Keratinocyte (primary cell): ENCODE measurements around the gene BBLN. TPM values are rescaled to one million over a fixed set of nuclear protein-coding genes. Genes with fewer than 3 reads are reported as not detected.

Experiments used
- DNase-seq: peaks from one replicate; pipeline ENCODE4 v3.0.0-alpha.2; 2011; ENCODE audit warnings: low read depth, missing footprints, low spot score
- FAIRE-seq: peaks from 2 replicates; lab custom pipeline; 2011; peaks lifted over from hg19 to GRCh38; lab: Jason Lieb, UNC
- H2AFZ ChIP-seq: 2 replicates; pipeline ENCODE4 v1.6.0; 2012; ENCODE audit warnings: low read length, control low read depth, inconsistent platforms; ENCODE audit not compliant: control insufficient read depth
- H3K27ac ChIP-seq: 2 replicates; pipeline ENCODE4 v1.5.1; 2011; ENCODE audit warnings: low read length; ENCODE audit not compliant: control insufficient read depth, insufficient read depth
- H3K27me3 ChIP-seq: 3 replicates; pipeline ENCODE4 v1.6.0; 2011; ENCODE audit warnings: low read length; ENCODE audit not compliant: control insufficient read depth, insufficient read depth; ENCODE audit errors: extremely low read depth
- H3K36me3 ChIP-seq, 2 experiments: 2 replicates in 1 of 2; 3 replicates in 1 of 2; pipeline ENCODE4 v1.5.1; 2011; ENCODE audit warnings: low read length in 2 of 2, mild to moderate bottlenecking in 1 of 2; ENCODE audit not compliant: control insufficient read depth in 2 of 2, insufficient read depth in 2 of 2; ENCODE audit errors: extremely low read depth in 1 of 2
- H3K4me1 ChIP-seq: 3 replicates; pipeline ENCODE4 v1.5.1; 2011; ENCODE audit warnings: low read length; ENCODE audit not compliant: control insufficient read depth, insufficient read depth; ENCODE audit errors: extremely low read depth
- H3K4me2 ChIP-seq: 3 replicates; pipeline ENCODE4 v1.6.0; 2011; ENCODE audit warnings: low read depth, low read length; ENCODE audit not compliant: control insufficient read depth, insufficient read depth; ENCODE audit errors: extremely low read depth
- H3K4me3 ChIP-seq, 3 experiments: fragments of 200-600 bp in 1 of 3; sonication (generic) in 1 of 3; 2 replicates in 2 of 3; 3 replicates in 1 of 3; pipeline ENCODE4 v1.5.1; 2011 to 2016; ENCODE audit warnings: low read length in 3 of 3, mild to moderate bottlenecking in 3 of 3, control low read depth in 2 of 3, inconsistent platforms in 1 of 3, low read depth in 1 of 3, mixed read lengths in 1 of 3, mixed run types in 1 of 3, moderate library complexity in 1 of 3; ENCODE audit not compliant: control insufficient read depth in 2 of 3, insufficient read depth in 2 of 3; ENCODE audit errors: extremely low read depth in 1 of 3
- H3K79me2 ChIP-seq: 2 replicates; pipeline ENCODE4 v1.6.0; 2012; ENCODE audit warnings: low read length; ENCODE audit not compliant: control insufficient read depth, insufficient read depth
- H3K9ac ChIP-seq: 3 replicates; pipeline ENCODE4 v1.6.0; 2011; ENCODE audit warnings: low read length; ENCODE audit not compliant: control insufficient read depth, insufficient read depth; ENCODE audit errors: extremely low read depth
- H3K9me1 ChIP-seq: 3 replicates; pipeline ENCODE4 v1.6.0; 2011; ENCODE audit warnings: low read length; ENCODE audit not compliant: control insufficient read depth, insufficient read depth; ENCODE audit errors: extremely low read depth
- H3K9me3 ChIP-seq: 2 replicates; pipeline ENCODE4 v1.5.1; 2012; ENCODE audit warnings: low read depth, low read length; ENCODE audit not compliant: control insufficient read depth
- H4K20me1 ChIP-seq: 3 replicates; pipeline ENCODE4 v1.6.0; 2011; ENCODE audit warnings: low read length; ENCODE audit not compliant: control insufficient read depth, insufficient read depth; ENCODE audit errors: extremely low read depth
- CTCF ChIP-seq, 3 experiments: IDR thresholded peaks in 1 of 3; conservative IDR thresholded peaks in 1 of 3; optimal IDR thresholded peaks in 1 of 3; 2 replicates in 2 of 3; 3 replicates in 1 of 3; pipeline versions ENCODE3 to v1.5.1; 2011; ENCODE audit warnings: low read length in 3 of 3, mild to moderate bottlenecking in 3 of 3, moderate library complexity in 2 of 3, control low read depth in 1 of 3, inconsistent platforms in 1 of 3; ENCODE audit not compliant: insufficient read depth in 2 of 3; ENCODE audit errors: extremely low read depth in 1 of 3
- EZH2 ChIP-seq: IDR thresholded peaks from one replicate; pipeline ENCODE4 v1.6.1; 2012; ENCODE audit warnings: inconsistent platforms, mild to moderate bottlenecking, low read length, moderate library complexity
- dilution Hi-C: fragments of 300-500 bp; cut with MboI; formaldehyde crosslinking; loops from one replicate; pipeline ENCODE4 v1.7.0; 2020; ENCODE audit warnings: low sequenced_read_pairs; ENCODE audit not compliant: extremely low pct_ligation_motif_present
- polyA plus RNA-seq, 5 experiments: library from polyadenylated mRNA; depleted of rRNA in 3 of 5; stranded (reverse) in 3 of 5; stranded (forward) in 1 of 5; unstranded in 1 of 5; fragments of >200 nt; gene quantifications; 1 replicate in 1 of 5; 2 replicates in 3 of 5; 3 replicates in 1 of 5; pipeline versions ENCODE4 v1.2.1 to v1.2.3, GENCODE V29; 2011 to 2012; ENCODE audit warnings: missing spikeins in 2 of 5, low read depth in 1 of 5, low replicate concordance in 1 of 5

Gene BBLN
- polyA plus RNA-seq, 1 donor (not counting 4 experiments of a cell fraction or from before 2014, with no cell fraction given) = 35.9 TPM

GRCh38 chr9:128124873-128125579 is 35.0 kb upstream of the BBLN start:
- no peak overlapping the region for H3K9ac ChIP-seq

GRCh38 chr9:128125580-128126354 is 34.3 kb upstream of the BBLN start:
- Histone ChIP-seq H3K27ac (no peak overlapping the region), H3K9me3 (no peaks in the 10 kb centered on the region), H3K9ac (no peak overlapping the region), H3K36me3 (peaks cover 20 to 26% of the 10 kb centered on the region in 2 experiments), H3K9me1 (no peaks in the 10 kb centered on the region), H3K4me3 (peak overlapping the region in 1 of 3 experiments; percentile 12), H4K20me1 (peaks cover 3% of the 10 kb centered on the region), H2AFZ (no peak overlapping the region), H3K79me2 (peaks cover 26% of the 10 kb centered on the region), H3K27me3 (no peaks in the 10 kb centered on the region), H3K4me1 (peaks cover 11% of the 10 kb centered on the region), H3K4me2 (peak overlapping the region; percentile 62)
- dilution Hi-C loops = no loop called here
- TF ChIP-seq EZH2 (no peak), CTCF (optimal IDR thresholded peaks at IDR 0.05 in 1 of 3, IDR thresholded peaks at IDR 0.05 in 1 of 3, conservative IDR thresholded peaks at IDR 0.05 in 1 of 3; ENCODE audit: extremely low read depth in 1 of 3, insufficient read depth in 2 of 3, low read length in 3 of 3) (no peak)
- DNase-seq (no peak), FAIRE-seq (no peak)

More at GRCh38 chr9:128124873-128125579, 35.0 kb upstream of the BBLN start:
- Histone ChIP-seq H3K27me3 (no peaks in the 10 kb centered on the region), H3K9me3 (no peaks in the 10 kb centered on the region), H4K20me1 (peaks cover 3% of the 10 kb centered on the region), H3K9me1 (no peaks in the 10 kb centered on the region), H3K4me1 (peaks cover 11% of the 10 kb centered on the region), H3K4me3 (no peak overlapping the region), H3K79me2 (peaks cover 26% of the 10 kb centered on the region), H3K4me2 (no peak overlapping the region), H3K27ac (no peak overlapping the region), H2AFZ (no peak overlapping the region), H3K36me3 (peaks cover 20 to 31% of the 10 kb centered on the region in 2 experiments)
- TF ChIP-seq EZH2 (no peak), CTCF (optimal IDR thresholded peaks at IDR 0.05 in 1 of 3, IDR thresholded peaks at IDR 0.05 in 1 of 3, conservative IDR thresholded peaks at IDR 0.05 in 1 of 3; ENCODE audit: extremely low read depth in 1 of 3, insufficient read depth in 2 of 3, low read length in 3 of 3) (peak; percentile 85 to 88 (median 88))
- peak; percentile 65 for FAIRE-seq
- DNase-seq = no peak
- dilution Hi-C loops = no loop called here
